AG08395 (cell line): ENCODE data around the gene PKNOX1.
A peak's percentile ranks its signal among the peaks of the same experiment; 100 is the strongest.
"Not testable (repeated sequence)": the region's sequence is repeated elsewhere in the genome, so short reads cannot be mapped to it uniquely, and the experiment has no call there.

Source experiments
- DNase-seq: peaks from one replicate; pipeline ENCODE4 v3.0.0; 2012; ENCODE audit warnings: mixed read lengths, low spot score

The PKNOX1 gene

GRCh38 chr21:43020177-43020576 lies 45.8 kb downstream of the PKNOX1 start:
- DNase-seq = no peak

DNA sequence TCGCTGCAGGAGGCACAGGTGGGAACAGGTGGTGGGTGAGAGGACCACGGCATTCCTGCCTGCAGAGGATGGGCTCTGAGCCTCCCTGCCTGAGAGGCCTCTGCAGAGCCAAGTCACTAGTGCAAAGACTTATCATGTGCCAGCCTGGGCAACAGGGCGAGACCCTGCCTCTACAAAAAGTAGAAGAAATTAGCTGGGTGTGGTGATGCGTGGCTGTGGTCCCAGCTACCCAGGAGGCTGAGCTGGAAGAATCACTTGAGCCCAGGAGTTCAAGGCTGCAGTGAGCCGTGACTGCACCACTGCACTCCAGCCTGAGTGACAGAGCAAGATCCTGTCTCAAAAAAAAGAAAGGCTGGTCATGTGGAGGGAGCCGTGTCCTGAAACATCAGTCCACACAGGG lies 46.4 kb downstream of the PKNOX1 start:
- no peak for DNase-seq

DNA sequence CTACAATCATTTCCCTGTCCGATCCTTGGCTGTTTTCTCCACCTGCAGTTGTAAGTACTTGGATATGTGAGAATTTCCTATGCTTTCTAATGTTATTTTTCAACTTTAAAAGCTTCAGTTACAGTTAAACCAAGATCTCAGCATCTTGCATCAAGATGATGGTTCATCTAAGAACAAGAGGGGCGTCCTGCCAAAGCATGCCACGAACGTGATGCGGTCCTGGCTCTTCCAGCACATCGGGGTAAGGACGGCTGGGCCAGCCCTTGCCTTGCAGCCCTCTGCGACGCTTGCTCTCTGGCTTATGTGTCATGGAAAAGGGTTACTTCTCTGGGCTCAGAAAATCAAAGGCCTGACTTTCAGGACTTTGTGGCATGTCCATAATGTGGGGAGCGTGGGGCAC lies 46.8 kb downstream of the PKNOX1 start:
- peak; percentile 27 for DNase-seq

- no peak for DNase-seq
Observed at GRCh38 chr21:43021756-43022600, 47.6 kb downstream of the PKNOX1 start.

- no peak for DNase-seq
Observed at GRCh38 chr21:43023175-43023574, 48.8 kb downstream of the PKNOX1 start.

DNA sequence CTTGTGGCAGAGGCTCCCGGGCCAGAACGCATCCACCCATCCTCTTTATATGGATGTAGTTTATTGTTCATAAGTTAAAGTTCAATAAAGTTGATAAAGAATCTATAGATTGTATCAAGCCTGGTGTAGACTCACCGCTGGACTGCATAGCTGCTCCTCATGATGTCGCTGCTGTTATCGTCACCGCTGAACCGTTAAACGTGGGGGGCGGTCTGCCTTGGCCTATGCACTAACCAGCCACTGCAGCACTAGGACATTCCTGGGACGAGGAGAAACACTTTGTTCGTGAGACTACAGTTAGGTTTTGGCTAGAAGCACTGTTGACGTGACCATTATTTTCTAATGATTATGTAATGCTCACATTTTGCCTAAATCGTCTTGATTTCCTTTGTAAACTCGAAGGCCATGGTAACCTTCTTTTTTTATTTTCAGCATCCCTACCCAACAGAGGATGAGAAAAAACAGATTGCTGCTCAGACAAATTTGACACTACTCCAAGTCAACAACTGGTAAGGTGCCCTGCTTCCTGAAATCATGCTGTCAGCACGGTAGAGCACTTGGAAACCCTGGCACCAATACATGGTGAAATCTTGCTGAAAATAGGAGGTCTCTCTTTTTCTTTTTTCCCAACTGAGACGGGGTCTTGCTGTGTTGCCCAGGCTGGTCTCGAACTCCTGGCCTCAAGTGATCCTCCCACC lies 50.2 kb downstream of the PKNOX1 start:
- DNase-seq = no peak

DNA sequence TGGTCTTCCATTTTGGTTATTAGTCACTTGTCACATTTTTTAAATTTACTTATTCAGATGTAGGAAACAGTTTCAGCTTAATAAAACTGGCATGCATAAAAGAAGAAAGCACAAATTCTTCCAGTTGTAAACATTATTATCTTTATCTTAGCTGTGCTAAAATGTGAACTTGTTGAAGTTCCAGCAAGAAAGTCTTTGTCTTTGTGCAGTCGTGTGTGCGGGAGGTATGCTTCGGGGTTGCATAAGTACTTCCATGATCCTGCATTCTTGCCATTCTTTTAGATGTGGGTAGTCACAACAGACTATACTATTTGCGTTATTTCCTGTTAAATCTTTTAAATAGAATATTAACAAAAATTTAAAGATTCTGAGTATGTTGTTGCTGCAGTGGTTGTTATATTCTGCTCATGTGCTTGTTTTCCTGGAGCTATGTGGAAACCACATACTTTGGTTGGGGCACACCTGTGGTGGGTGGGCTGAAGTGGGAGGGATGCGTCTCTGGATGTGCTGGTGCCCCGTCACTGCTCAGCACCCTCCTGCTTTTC lies 51.3 kb downstream of the PKNOX1 start:
- peak; percentile 22 for DNase-seq

- no peak for DNase-seq
Observed at GRCh38 chr21:43027846-43028731, 53.7 kb downstream of the PKNOX1 start.

GRCh38 chr21:43029785-43030184 lies 55.4 kb downstream of the PKNOX1 start:
- DNase-seq = no peak

DNA sequence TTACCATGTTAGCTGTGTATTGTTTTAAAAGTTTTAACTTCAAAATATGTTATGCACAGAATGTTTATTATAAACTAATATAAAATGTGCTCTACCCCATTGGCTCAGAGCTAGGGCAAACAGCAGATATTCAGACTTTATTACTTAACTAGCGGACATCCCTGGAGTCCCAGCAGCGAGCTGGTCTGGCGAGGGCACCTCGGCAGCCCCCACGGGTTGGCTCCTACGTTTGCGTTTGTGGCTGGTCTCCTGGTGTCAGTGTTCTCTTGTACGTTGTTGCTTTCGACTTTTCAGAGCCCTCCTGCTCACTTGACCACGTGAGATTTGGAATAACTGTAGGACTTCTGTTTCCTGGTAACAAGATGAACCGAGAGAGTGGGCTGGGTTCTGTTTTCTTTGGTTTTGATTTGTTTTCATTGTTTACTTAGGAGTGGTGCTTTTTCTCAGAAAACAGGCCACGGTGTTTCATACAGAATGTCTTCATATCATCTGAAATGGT lies 56.8 kb downstream of the PKNOX1 start:
- DNase-seq = no peak

DNA sequence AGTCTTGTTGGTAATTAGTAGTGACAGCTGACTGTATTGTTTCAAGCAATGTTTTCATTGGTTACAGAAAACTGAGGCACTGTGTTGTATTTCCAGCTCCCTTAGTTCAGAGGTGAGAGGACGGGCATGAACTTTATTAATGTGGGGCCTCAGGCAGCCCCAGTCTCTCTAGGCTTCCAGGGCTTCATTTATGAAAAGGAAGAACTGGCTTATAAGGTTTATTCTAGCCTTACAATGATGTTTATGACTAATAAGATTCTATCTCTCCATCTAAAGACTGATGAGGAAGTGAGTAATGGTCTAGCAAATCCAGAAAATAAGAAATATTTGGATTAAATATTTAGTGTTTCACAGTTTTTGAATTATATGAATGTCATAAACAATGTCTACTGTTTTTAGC lies 59.7 kb downstream of the PKNOX1 start:
- no peak for DNase-seq

DNA sequence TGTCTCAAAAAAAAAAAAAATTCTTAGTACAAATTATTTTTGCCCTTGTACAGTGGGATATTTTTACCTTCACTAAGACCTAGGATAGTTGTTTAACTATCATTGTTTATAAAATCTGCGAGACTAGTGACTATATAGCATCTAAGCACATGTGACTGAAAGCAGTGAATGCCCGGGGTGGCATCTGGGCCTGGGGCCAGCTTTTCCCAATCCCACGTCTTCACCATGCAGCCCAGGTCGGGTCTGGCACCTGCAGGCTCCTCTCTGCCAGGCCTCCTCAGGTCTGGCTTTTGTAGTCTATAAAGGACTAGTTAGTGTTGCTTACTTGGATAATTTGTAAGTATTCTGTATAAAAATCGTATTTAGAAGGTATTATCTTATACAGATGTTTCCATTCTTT lies 60.5 kb downstream of the PKNOX1 start:
- DNase-seq = no peak

DNA sequence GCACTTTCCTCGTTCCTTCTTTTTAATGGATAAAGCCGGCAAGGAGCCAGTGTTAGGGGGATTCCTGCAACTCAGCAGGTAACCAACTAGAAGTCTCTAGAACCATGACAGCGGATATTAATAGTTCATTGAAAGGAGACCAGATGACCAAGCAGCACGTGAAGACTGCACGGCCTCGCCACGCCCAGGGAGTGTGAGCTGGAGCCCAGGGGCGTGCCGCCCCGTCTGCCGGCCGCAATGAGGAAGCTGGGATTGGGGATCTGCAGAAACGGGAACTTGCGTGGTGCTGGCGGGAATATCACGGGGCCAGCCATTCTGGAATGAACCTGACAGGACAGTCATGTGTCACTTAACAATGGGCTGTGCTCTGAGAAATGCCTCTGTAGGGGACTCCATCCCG lies 62.5 kb downstream of the PKNOX1 start:
- not testable (repeated sequence) for DNase-seq

- not testable (repeated sequence) for DNase-seq
Observed at GRCh38 chr21:43037918-43038658, 63.7 kb downstream of the PKNOX1 start.

- not testable (repeated sequence) for DNase-seq
Observed at GRCh38 chr21:43038659-43039044, 64.3 kb downstream of the PKNOX1 start.

- DNase-seq = not testable (repeated sequence)
Observed at GRCh38 chr21:43042169-43042568, 67.8 kb downstream of the PKNOX1 start.

DNA sequence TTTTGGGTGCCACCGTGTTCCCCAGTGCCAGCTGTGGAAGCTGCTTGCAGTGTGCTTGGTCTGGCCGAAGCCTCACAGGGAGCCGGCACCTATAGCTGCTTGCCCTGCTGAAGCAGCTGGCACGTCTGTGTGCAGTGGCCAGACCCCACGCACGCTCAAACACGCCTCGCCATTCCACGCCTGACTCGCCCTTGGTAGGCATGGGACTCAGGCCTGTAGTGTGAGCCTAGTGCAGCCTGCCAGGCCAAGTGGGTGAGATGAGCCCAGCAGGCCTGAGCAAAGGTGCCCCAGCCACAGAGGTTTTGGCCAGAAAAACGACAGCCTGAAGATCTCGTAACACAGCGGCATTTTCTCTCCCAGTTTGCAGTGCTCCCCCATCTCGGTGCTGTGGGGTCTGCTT lies 68.9 kb downstream of the PKNOX1 start:
- not testable (repeated sequence) for DNase-seq

- DNase-seq = not testable (repeated sequence)
Observed at GRCh38 chr21:43044547-43044946, 70.2 kb downstream of the PKNOX1 start.

- DNase-seq = not testable (repeated sequence)
Observed at GRCh38 chr21:43045165-43045875, 71.0 kb downstream of the PKNOX1 start.
